RWPE2 (cell line): ENCODE measurements around the gene HPS4.

ENCODE experiments used
- ATAC-seq: fragments of 200-7000 bp; cut with Tn5 transposase; 3 replicates; pipeline ENCODE4 v1.9.1; 2021; ENCODE audit warnings: low read depth
- DNase-seq: peaks from one replicate; pipeline ENCODE4 v3.0.0-alpha.2; 2020; ENCODE audit warnings: low spot score
- H3K27ac ChIP-seq: fragments of 450-650 bp; 2 replicates; pipeline ENCODE4 v1.5.1; 2017; ENCODE audit warnings: mild to moderate bottlenecking; ENCODE audit not compliant: poor library complexity, severe bottlenecking
- H3K27me3 ChIP-seq: fragments of 250-450 bp; sonication (Bioruptor Pico); 2 replicates; pipeline ENCODE4 v1.5.1; 2021; ENCODE audit warnings: mild to moderate bottlenecking, moderate library complexity; ENCODE audit not compliant: insufficient read depth, poor library complexity, severe bottlenecking
- H3K36me3 ChIP-seq: fragments of 250-450 bp; sonication (Bioruptor Pico); 2 replicates; pipeline ENCODE4 v1.5.1; 2020; ENCODE audit warnings: low read depth, mild to moderate bottlenecking, moderate library complexity
- H3K4me1 ChIP-seq: fragments of 250-450 bp; sonication (Bioruptor Pico); 2 replicates; pipeline ENCODE4 v1.5.1; 2021; ENCODE audit warnings: mild to moderate bottlenecking, moderate library complexity; ENCODE audit not compliant: insufficient read depth, poor library complexity, severe bottlenecking
- H3K4me3 ChIP-seq: fragments of 250-450 bp; sonication (Bioruptor Pico); 2 replicates; pipeline ENCODE4 v1.5.1; 2021; ENCODE audit warnings: mild to moderate bottlenecking, moderate library complexity; ENCODE audit not compliant: severe bottlenecking
- H3K9me3 ChIP-seq: fragments of 250-450 bp; sonication (Bioruptor Pico); 2 replicates; pipeline ENCODE4 v1.5.1; 2021; ENCODE audit warnings: mild to moderate bottlenecking, moderate library complexity; ENCODE audit not compliant: severe bottlenecking
- CTCF ChIP-seq: fragments of 450-650 bp; IDR thresholded peaks from one replicate; pipeline ENCODE4 v1.5.1; 2017; ENCODE audit warnings: mild to moderate bottlenecking, moderate library complexity; ENCODE audit not compliant: poor library complexity, severe bottlenecking

Gene HPS4

GRCh38 chr22:26445577-26446275 is 37.9 kb downstream of the HPS4 start:
- Histone ChIP-seq H3K36me3 (peaks cover 5% of the 10 kb centered on the region; the same call in 1 of the 2 replicates), H3K27me3 (no peaks in the 10 kb centered on the region), H3K27ac (no peak overlapping the region), H3K9me3 (no peaks in the 10 kb centered on the region), H3K4me3 (no peak overlapping the region), H3K4me1 (peaks cover 10% of the 10 kb centered on the region)
- no peak for DNase-seq
- no peak for ATAC-seq
- TF ChIP-seq CTCF, result no peak

- no peak for TF ChIP-seq CTCF
These were observed 38.8 kb downstream of the HPS4 start for GRCh38 chr22:26444777-26445176.

GRCh38 chr22:26443901-26444690 is 39.5 kb downstream of the HPS4 start:
- Histone ChIP-seq H3K4me1 (peaks cover 10% of the 10 kb centered on the region), H3K36me3 (no peaks in the 10 kb centered on the region; the same call in 1 of the 2 replicates), H3K27me3 (no peaks in the 10 kb centered on the region), H3K9me3 (no peaks in the 10 kb centered on the region), H3K27ac (peak overlapping the region; percentile 66), H3K4me3 (no peak overlapping the region)
- no peak for ATAC-seq
- no peak for DNase-seq
- TF ChIP-seq CTCF, result no peak

More at GRCh38 chr22:26444777-26445176, 38.8 kb downstream of the HPS4 start:
- Histone ChIP-seq H3K27me3 (no peaks in the 10 kb centered on the region), H3K4me3 (no peak overlapping the region), H3K27ac (no peak overlapping the region), H3K36me3 (no peaks in the 10 kb centered on the region; the same call in 1 of the 2 replicates), H3K9me3 (no peaks in the 10 kb centered on the region), H3K4me1 (peaks cover 10% of the 10 kb centered on the region)
- no peak for DNase-seq
- no peak for ATAC-seq

DNA sequence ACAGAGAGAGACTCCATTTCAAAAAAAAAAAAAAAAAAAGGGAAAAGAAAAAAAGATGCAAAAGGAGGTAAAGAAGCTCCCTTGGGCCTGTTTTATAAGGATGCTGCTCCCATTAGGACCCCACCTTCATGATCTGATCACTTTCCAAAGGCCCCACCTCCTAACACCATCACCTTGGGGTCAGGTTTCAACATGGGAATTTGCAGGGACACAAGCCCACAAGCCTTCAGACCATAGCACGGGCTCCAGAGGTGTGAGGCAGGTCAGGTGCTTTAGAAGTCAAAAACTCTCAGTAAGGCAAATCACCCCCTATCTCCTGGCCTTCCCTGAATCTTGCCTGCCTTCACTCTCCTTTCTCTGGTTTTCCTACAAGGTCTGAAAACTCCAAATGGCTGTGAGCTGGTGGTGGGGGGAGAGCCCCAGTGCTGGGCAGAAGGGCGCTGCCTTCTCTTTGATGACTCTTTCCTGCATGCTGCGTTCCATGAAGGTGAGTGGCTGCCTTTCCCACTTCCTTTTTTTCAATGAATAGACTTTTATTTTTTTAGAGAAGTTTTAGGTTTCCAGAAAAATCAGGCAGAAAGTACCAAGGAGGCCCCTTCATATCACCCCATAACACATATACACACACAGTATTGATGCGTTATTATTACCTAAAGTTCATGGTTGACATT is 41.4 kb downstream of the HPS4 start:
- H3K27ac ChIP-seq, result peak overlapping the region; percentile 66
- no peaks in the 10 kb centered on the region; the same call in 1 of the 2 replicates for H3K36me3 ChIP-seq
- ATAC-seq (peak; percentile 90), DNase-seq (no peak)
- no peaks in the 10 kb centered on the region for H3K27me3 ChIP-seq
- H3K9me3 ChIP-seq, result no peaks in the 10 kb centered on the region
- H3K4me3 ChIP-seq, result no peak overlapping the region
- TF ChIP-seq CTCF, result no peak
- H3K4me1 ChIP-seq, result peaks cover 18% of the 10 kb centered on the region
